Activated T-helper 1 cell treated with anti-CD3 and anti-CD28 coated beads, Interleukin-12 subunit alpha, Interleukin-12 subunit beta, Interleukin-2, Interleukin-4 antibody, amounts not matched to agents 30 ng/mL and 10 ng/mL and 1 ng/mL, durations not matched to agents 14 hours and 24 hours and 36 hours (primary cell): ENCODE data around the gene EXOC1L. TPM values are rescaled to one million over a fixed set of nuclear protein-coding genes. Genes with fewer than 3 reads are reported as not detected.

ENCODE experiments used
- DNase-seq: peaks from one replicate; pipeline ENCODE4 v3.0.0; 2021; ENCODE audit warnings: low spot score
- H3K27ac Mint-ChIP-seq: one replicate; pipeline ENCODE4 v1.8.0; 2021; ENCODE audit warnings: mild to moderate bottlenecking, mixed read lengths
- H3K27me3 Mint-ChIP-seq: one replicate; pipeline ENCODE4 v1.8.0; 2022; ENCODE audit warnings: mild to moderate bottlenecking, moderate library complexity, mixed read lengths; ENCODE audit not compliant: insufficient read depth
- H3K36me3 Mint-ChIP-seq: one replicate; pipeline ENCODE4 v1.8.0; 2021; ENCODE audit warnings: low read depth, mixed read lengths
- H3K4me1 Mint-ChIP-seq: one replicate; pipeline ENCODE4 v1.8.0; 2021; ENCODE audit warnings: low read depth, mixed read lengths
- H3K4me3 Mint-ChIP-seq: one replicate; pipeline ENCODE4 v1.8.0; 2021; ENCODE audit warnings: mild to moderate bottlenecking, moderate library complexity, mixed read lengths
- H3K9me3 Mint-ChIP-seq: one replicate; pipeline ENCODE4 v1.8.0; 2021; ENCODE audit warnings: mixed read lengths
- intact Hi-C: fragments of 100-400 bp; cut with micrococcal nuclease; formaldehyde crosslinking; loops from one replicate; pipeline ENCODE4 v1.15.1; 2024
- total RNA-seq: library from RNA; stranded (reverse); gene quantifications from 2 replicates; pipeline ENCODE4 v1.2.3, GENCODE V29; 2022

EXOC1L gene
- total RNA-seq, 1 donor from 2014 or later: not detected

- no peak for DNase-seq
- H3K27ac Mint-ChIP-seq: peak overlapping the region; percentile 24
- intact Hi-C loops: loop anchor here (1.0 to 10.0 kb wide), 9 partner anchors 14 to 896 kb away; partner anchors contain the start of genes CEP135, CLOCK, EXOC1 and SRD5A3
Measured at GRCh38 chr4:55866973-55867574, 47.5 kb downstream of the EXOC1L start.

GRCh38 chr4:55868581-55869090 is 49.0 kb downstream of the EXOC1L start:
- H3K4me3 Mint-ChIP-seq: no peak overlapping the region
- H3K4me1 Mint-ChIP-seq: peaks cover 21% of the 10 kb centered on the region
- intact Hi-C loops: loop anchor here (5.0 to 10.0 kb wide), 4 partner anchors 114 to 434 kb away; partner anchors contain the start of gene CLOCK
- no peaks in the 10 kb centered on the region for H3K27me3 Mint-ChIP-seq
- H3K9me3 Mint-ChIP-seq: no peaks in the 10 kb centered on the region
- no peak for DNase-seq
- peaks cover 28% of the 10 kb centered on the region for H3K36me3 Mint-ChIP-seq
- H3K27ac Mint-ChIP-seq: no peak overlapping the region

More at GRCh38 chr4:55866973-55867574, 47.5 kb downstream of the EXOC1L start:
- Mint-ChIP-seq H3K27me3 (no peaks in the 10 kb centered on the region), H3K4me1 (peaks cover 21% of the 10 kb centered on the region), H3K9me3 (no peaks in the 10 kb centered on the region), H3K36me3 (peaks cover 28% of the 10 kb centered on the region), H3K4me3 (no peak overlapping the region)

GRCh38 chr4:55871299-55871800 is 51.8 kb downstream of the EXOC1L start:
- Mint-ChIP-seq H3K9me3 (no peaks in the 10 kb centered on the region), H3K27ac (no peak overlapping the region)

GRCh38 chr4:55874831-55875230 is 55.2 kb downstream of the EXOC1L start:
- H3K27me3 Mint-ChIP-seq: no peaks in the 10 kb centered on the region
- DNase-seq: no peak
- peaks cover 33% of the 10 kb centered on the region for H3K36me3 Mint-ChIP-seq
- no peak overlapping the region for H3K27ac Mint-ChIP-seq
- intact Hi-C loops: no loop called here
- no peaks in the 10 kb centered on the region for H3K9me3 Mint-ChIP-seq
- H3K4me1 Mint-ChIP-seq: no peaks in the 10 kb centered on the region
- no peak overlapping the region for H3K4me3 Mint-ChIP-seq

More at GRCh38 chr4:55871299-55871800, 51.8 kb downstream of the EXOC1L start:
- DNase-seq: no peak
- Mint-ChIP-seq H3K27me3 (no peaks in the 10 kb centered on the region), H3K36me3 (peaks cover 26% of the 10 kb centered on the region), H3K4me3 (no peak overlapping the region), H3K4me1 (peaks cover 9% of the 10 kb centered on the region)
- intact Hi-C loops: no loop called here

- DNase-seq: no peak
- no peaks in the 10 kb centered on the region for H3K4me1 Mint-ChIP-seq
- no peak overlapping the region for H3K4me3 Mint-ChIP-seq
- H3K9me3 Mint-ChIP-seq: no peaks in the 10 kb centered on the region
- intact Hi-C loops: no loop called here
- no peaks in the 10 kb centered on the region for H3K27me3 Mint-ChIP-seq
- H3K27ac Mint-ChIP-seq: no peak overlapping the region
- H3K36me3 Mint-ChIP-seq: peaks cover 34% of the 10 kb centered on the region
Measured at GRCh38 chr4:55876387-55876786, 56.8 kb downstream of the EXOC1L start.

GRCh38 chr4:55879224-55879623 is 59.6 kb downstream of the EXOC1L start:
- Mint-ChIP-seq H3K27ac (no peak overlapping the region), H3K9me3 (no peaks in the 10 kb centered on the region), H3K27me3 (no peaks in the 10 kb centered on the region), H3K36me3 (peaks cover 32% of the 10 kb centered on the region), H3K4me1 (no peaks in the 10 kb centered on the region), H3K4me3 (no peak overlapping the region)
- intact Hi-C loops: no loop called here
- DNase-seq: no peak

- no peaks in the 10 kb centered on the region for H3K27me3 Mint-ChIP-seq
- DNase-seq: no peak
- no peak overlapping the region for H3K4me3 Mint-ChIP-seq
- H3K4me1 Mint-ChIP-seq: no peaks in the 10 kb centered on the region
- no peak overlapping the region for H3K27ac Mint-ChIP-seq
- H3K36me3 Mint-ChIP-seq: peaks cover 29% of the 10 kb centered on the region
- H3K9me3 Mint-ChIP-seq: no peaks in the 10 kb centered on the region
- intact Hi-C loops: no loop called here
Measured at GRCh38 chr4:55880652-55881280, 61.2 kb downstream of the EXOC1L start.

- H3K27me3 Mint-ChIP-seq: no peaks in the 10 kb centered on the region
- no peak overlapping the region for H3K4me3 Mint-ChIP-seq
- DNase-seq: no peak
- no peaks in the 10 kb centered on the region for H3K9me3 Mint-ChIP-seq
- intact Hi-C loops: no loop called here
- peaks cover 15% of the 10 kb centered on the region for H3K36me3 Mint-ChIP-seq
- H3K27ac Mint-ChIP-seq: no peak overlapping the region
- peaks cover 4% of the 10 kb centered on the region for H3K4me1 Mint-ChIP-seq
Measured at GRCh38 chr4:55884093-55884850, 64.7 kb downstream of the EXOC1L start.

- intact Hi-C loops: no loop called here
- H3K4me1 Mint-ChIP-seq: peaks cover 4% of the 10 kb centered on the region
- no peak overlapping the region for H3K4me3 Mint-ChIP-seq
- H3K27ac Mint-ChIP-seq: no peak overlapping the region
- no peaks in the 10 kb centered on the region for H3K27me3 Mint-ChIP-seq
- H3K9me3 Mint-ChIP-seq: no peaks in the 10 kb centered on the region
- DNase-seq: no peak
- peaks cover 14% of the 10 kb centered on the region for H3K36me3 Mint-ChIP-seq
Measured at GRCh38 chr4:55884851-55885219, 65.2 kb downstream of the EXOC1L start.

Other genes starting within 250 kb of the EXOC1L start
- gene PDCL2, start 227.5 kb upstream of the EXOC1L start, total RNA-seq: not detected in 2 replicates
- 0.27 TPM in 1 of 2 replicates, not detected in the other for gene NMU, start 183.5 kb upstream of the EXOC1L start, total RNA-seq
- 18.3 and 18.8 TPM in 2 replicates for gene EXOC1, start 33.9 kb downstream of the EXOC1L start, total RNA-seq
- 19.3 and 19.9 TPM in 2 replicates for gene CEP135, start 129.2 kb downstream of the EXOC1L start, total RNA-seq